Heart left ventricle (tissue), 16 donors: ENCODE measurements around the gene CEACAM1. TPM values are rescaled to one million over a fixed set of nuclear protein-coding genes. Genes with fewer than 3 reads are reported as not detected.
"Not testable (repeated sequence)": the region's sequence is repeated elsewhere in the genome, so short reads cannot be mapped to it uniquely, and the experiment has no call there.

Experiments used
- ATAC-seq, 4 donors: fragments of 200-7000 bp; cut with Tn5 transposase; one replicate each; pipeline ENCODE4 v1.9.1; 2020 to 2022; ENCODE audit warnings: moderate library complexity in 4 of 4, mild to moderate bottlenecking in 3 of 4, moderate number of reproducible peaks in 1 of 4
- DNase-seq, 5 donors: peaks; one replicate each; pipeline ENCODE4 v3.0.0-alpha.2; 2020
- H3K27ac ChIP-seq, 12 donors: fragments of 200-600 bp; sonication (generic) in 4 of 12; one replicate each; pipeline versions ENCODE4 v1.5.0 to v1.8.0; 2016 to 2022; ENCODE audit warnings: mild to moderate bottlenecking in 2 of 12
- H3K27me3 ChIP-seq, 9 donors: fragments of 200-600 bp; sonication (generic) in 2 of 9; one replicate each; pipeline versions ENCODE4 v1.5.1 to v1.8.0; 2016 to 2022; ENCODE audit warnings: mild to moderate bottlenecking in 3 of 9
- H3K36me3 ChIP-seq, 9 donors: fragments of 200-600 bp; sonication (generic) in 2 of 9; one replicate each; pipeline versions ENCODE4 v1.5.0 to v1.8.0; 2018 to 2022; ENCODE audit warnings: mild to moderate bottlenecking in 2 of 9
- H3K4me1 ChIP-seq, 12 donors: fragments of 200-600 bp; sonication (generic) in 4 of 12; one replicate each; pipeline versions ENCODE4 v1.5.0 to v1.8.0; 2016 to 2022; ENCODE audit warnings: mild to moderate bottlenecking in 3 of 12
- H3K4me3 ChIP-seq, 12 donors: fragments of 200-600 bp; sonication (generic) in 4 of 12; one replicate each; pipeline versions ENCODE4 v1.5.0 to v1.8.0; 2017 to 2022; ENCODE audit warnings: mild to moderate bottlenecking in 9 of 12, moderate library complexity in 4 of 12
- H3K9me3 ChIP-seq, 12 donors: fragments of 200-600 bp; sonication (generic) in 4 of 12; one replicate each; pipeline versions ENCODE4 v1.5.0 to v1.8.0; 2016 to 2022; ENCODE audit warnings: mild to moderate bottlenecking in 1 of 12
- CTCF ChIP-seq, 12 donors: fragments of 200-600 bp; sonication (generic) in 4 of 12; IDR thresholded peaks; one replicate each; pipeline versions ENCODE4 v1.5.0 to v1.8.0; 2018 to 2022; ENCODE audit warnings: antibody characterized with exemption in 12 of 12, mild to moderate bottlenecking in 5 of 12
- POLR2A ChIP-seq, 2 donors: fragments of 450-650 bp; IDR thresholded peaks; one replicate each; pipeline ENCODE4 v1.6.1; 2017; ENCODE audit warnings: antibody characterized with exemption in 2 of 2, mild to moderate bottlenecking in 2 of 2, moderate library complexity in 2 of 2
- WGBS, 4 donors: extraction: QIAGEN DNeasy Blood & Tissue Kit in 2 of 4; methylation state at CpG; one replicate each; pipeline versions ENCODE4 v1.1.5 to v1.1.7; 2013 to 2018; 5-methylcytosine and 5-hydroxymethylcytosine counted together
- intact Hi-C, 10 donors: fragments of 100-400 bp; cut with DNase I; formaldehyde crosslinking; loops; one replicate each; pipeline versions ENCODE4 v1.11.1 to v1.14.2; 2022
- polyA plus RNA-seq, 2 donors: library from polyadenylated mRNA; stranded (reverse); fragments of 200-250 nt; gene quantifications; one replicate each; pipeline ENCODE4 v1.2.3, GENCODE V29; 2013
- total RNA-seq, 9 donors: library from RNA; depleted of rRNA in 2 of 9; stranded (reverse); fragments of >200 nt in 2 of 9; fragmentation: NEBNext Ultra II Directional in 3 of 9; extraction: Animal tissue kit (Norgen Biotek cat#: 25700) in 3 of 9; gene quantifications; one replicate each; pipeline versions ENCODE4 v1.1.0 to v1.2.4, GENCODE V29; 2016 to 2023
- donor health status: ischemic (EF 13 %, LVEDD 7.1; RV severe dilation, severe dysfunction).
- donor health status: healthy with polysubstance abuse.
- donor health status: DM: no; HTN: yes; CAD: no.
- donor health status: DM: no; HTN: no; CAD: no.
- donor health status: ischemic (EF 25% LVEDD 6.9; RV normal size, moderate dysfunction).
- donor health status: ischemic (EF 25% LVEDD 5.7; RV mildly dilated, moderate dysfunction).
- donor health status: healthy.
- donor health status: DM: yes; HTN: yes; CAD: no.
- donor health status: ischemic (EF 35%, LVEDD 5.7; RV mildly dilated, moderate dysfunction).
- donor health status: nonischemic (EF 11% LVEDD 7.7; RV severe dilation, severe dysfunction).
- donor health status: DM: yes; HTN: yes; CAD: no.
- donor health status: PGD.
- donor health status: ischemic (EF 29% LVEDD 5.4; RV normal size, mild dysfunction).
- donor health status: nonischemic (EF 23%, LVEDD 6.1; RV moderate dilation, normal function).

CEACAM1 gene
- total and polyA plus RNA-seq, 11 donors: 1.3 to 8.3 (median 2.4) TPM

- H3K27me3 ChIP-seq: no peaks in the 10 kb centered on the region
- TF ChIP-seq CTCF (IDR thresholded peaks at IDR 0.05) (no peak), POLR2A (IDR thresholded peaks at IDR 0.05) (no peak)
- 88 to 98% (median 95%) methylated on average over 3 of the region's 3 CpGs for WGBS, 4 donors
- H3K4me3 ChIP-seq: no peak overlapping the region
- no peaks in the 10 kb centered on the region for H3K36me3 ChIP-seq
- peaks cover 0 to 4% (median 0%) of the 10 kb centered on the region in 12 donors for H3K9me3 ChIP-seq
- ATAC-seq (no peak), DNase-seq (no peak)
- H3K27ac ChIP-seq: no peak overlapping the region
- intact Hi-C loops: no loop called here
- H3K4me1 ChIP-seq: peaks cover 0 to 18% (median 6%) of the 10 kb centered on the region in 12 donors
Observed at GRCh38 chr19:42531313-42531712, 3.0 kb upstream of the CEACAM1 start.

- H3K27me3 ChIP-seq: no peaks in the 10 kb centered on the region
- peaks cover 0 to 18% (median 6%) of the 10 kb centered on the region in 12 donors for H3K4me1 ChIP-seq
- no peaks in the 10 kb centered on the region for H3K9me3 ChIP-seq
- peak overlapping the region in 6 of 12 donors; percentile 23 to 49 (median 46) for H3K4me3 ChIP-seq
- peak; percentile 72 to 85 (median 78) for TF ChIP-seq CTCF (IDR thresholded peaks at IDR 0.05)
- TF ChIP-seq POLR2A (IDR thresholded peaks at IDR 0.05): no peak
- intact Hi-C loops: loop anchor here (1.0 to 5.0 kb wide), 3 partner anchors 77 to 79 kb away; no protein-coding TSS in a partner anchor
- H3K27ac ChIP-seq: peak overlapping the region in 10 of 12 donors; percentile 52 to 84 (median 71)
- peak in 4 of 5 donors; percentile 30 to 47 (median 42) for DNase-seq
- peak; percentile 60 to 85 (median 80) for ATAC-seq
- 63 to 67% (median 66%) methylated on average over 3 of the region's 3 CpGs for WGBS, 4 donors
- no peaks in the 10 kb centered on the region for H3K36me3 ChIP-seq
Observed at GRCh38 chr19:42529248-42529764, 1.0 kb upstream of the CEACAM1 start.

- no peak for DNase-seq
- 85 to 93% (median 89%) methylated on average over 2 of the region's 2 CpGs for WGBS, 4 donors
- peaks cover 0 to 24% (median 6%) of the 10 kb centered on the region in 12 donors for H3K4me1 ChIP-seq
- no peak for ATAC-seq
- H3K9me3 ChIP-seq: no peaks in the 10 kb centered on the region
- intact Hi-C loops: loop anchor here in 1 of 10 donors (5.0 kb wide), 1 partner anchor 73 kb away; no protein-coding TSS in a partner anchor
- H3K4me3 ChIP-seq: no peak overlapping the region
- H3K36me3 ChIP-seq: peaks cover 0 to 8% (median 0%) of the 10 kb centered on the region in 9 donors
- no peak for TF ChIP-seq POLR2A (IDR thresholded peaks at IDR 0.05)
- no peak for TF ChIP-seq CTCF (IDR thresholded peaks at IDR 0.05)
- H3K27me3 ChIP-seq: no peaks in the 10 kb centered on the region
- no peak overlapping the region for H3K27ac ChIP-seq
Observed at GRCh38 chr19:42524943-42525342, 3.3 kb downstream of the CEACAM1 start.

- ATAC-seq: no peak
- intact Hi-C loops: no loop called here
Observed at GRCh38 chr19:42524250-42524649, 4.0 kb downstream of the CEACAM1 start.

GRCh38 chr19:42522262-42522661, 6.0 kb downstream of the CEACAM1 start:
- DNase-seq, H3K36me3 ChIP-seq, intact Hi-C loops, H3K4me3 ChIP-seq, H3K9me3 ChIP-seq, H3K4me1 ChIP-seq, ATAC-seq, H3K27ac ChIP-seq, H3K27me3 ChIP-seq: not testable (repeated sequence)
- 89 to 93% (median 92%) methylated on average over 12 of the region's 12 CpGs for WGBS, 4 donors

More at GRCh38 chr19:42524250-42524649, 4.0 kb downstream of the CEACAM1 start:
- WGBS, 4 donors: 87 to 90% (median 87%) methylated on average over 5 of the region's 5 CpGs
- Histone ChIP-seq H3K4me3 (no peak overlapping the region), H3K27ac (no peak overlapping the region), H3K9me3 (no peaks in the 10 kb centered on the region), H3K4me1 (peaks cover 0 to 22% (median 6%) of the 10 kb centered on the region in 12 donors), H3K27me3 (no peaks in the 10 kb centered on the region), H3K36me3 (peaks cover 0 to 9% (median 0%) of the 10 kb centered on the region in 9 donors)
- no peak for DNase-seq
- TF ChIP-seq POLR2A (IDR thresholded peaks at IDR 0.05) (no peak), CTCF (IDR thresholded peaks at IDR 0.05) (no peak)
